LHCN-M2 (cell line): ENCODE results near the gene SCYL2. TPM values are rescaled to one million over a fixed set of nuclear protein-coding genes. Genes with fewer than 3 reads are reported as not detected.
A peak's percentile ranks its signal among the peaks of the same experiment; 100 is the strongest.

ENCODE experiments used
- DNase-seq: peaks from one replicate; pipeline ENCODE4 v3.0.0-alpha.2; 2012; ENCODE audit warnings: low read depth
- total RNA-seq: library from RNA; depleted of rRNA; stranded (reverse); fragments of >200 nt; gene quantifications from 2 replicates; pipeline ENCODE4 v1.2.3, GENCODE V29; 2014; rRNA removed

SCYL2 gene
- total RNA-seq, 1 experiment from 2014 or later: 42.6 TPM

DNA sequence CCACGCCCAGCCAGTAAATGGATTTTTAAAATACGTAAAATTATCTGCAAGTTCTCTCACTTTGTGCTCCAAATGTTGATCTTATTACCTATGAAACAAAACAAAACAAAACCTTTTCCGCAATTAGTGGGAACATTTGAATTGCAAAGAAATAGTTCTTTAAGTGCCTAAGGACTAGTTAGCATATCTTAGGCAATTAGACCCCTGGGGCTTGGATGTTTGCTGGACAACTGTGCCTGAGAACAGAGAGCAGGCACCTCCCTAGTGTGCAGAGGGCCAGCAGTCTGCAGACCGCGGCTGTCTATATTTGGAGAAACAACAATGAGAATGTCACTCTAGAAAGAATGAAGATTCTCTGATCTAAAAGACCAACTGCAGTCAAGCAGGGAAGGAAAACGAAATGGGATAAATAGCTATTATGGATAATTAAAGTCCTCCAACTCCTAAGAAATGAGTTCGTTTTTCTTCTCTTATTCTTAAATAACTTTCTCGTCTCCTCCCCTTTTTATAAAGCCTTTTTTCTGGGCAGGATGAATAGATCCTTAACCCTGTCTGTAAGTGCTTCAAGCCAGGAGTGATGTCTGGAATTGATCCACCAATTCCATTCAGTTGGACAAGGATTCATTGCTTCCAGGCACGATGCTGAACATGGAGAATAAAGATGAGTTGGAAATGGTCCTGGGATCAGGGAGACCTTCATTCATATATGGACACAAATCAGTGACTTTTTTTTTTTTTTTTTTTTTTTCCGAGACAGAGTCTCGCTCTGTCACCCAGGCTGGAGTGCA lies 106.1 kb downstream of the SCYL2 start:
- peak; percentile 6 for DNase-seq

GRCh38 chr12:100375038-100375735 lies 108.2 kb downstream of the SCYL2 start:
- peak; percentile 29 for DNase-seq

GRCh38 chr12:100376161-100376560 lies 109.2 kb downstream of the SCYL2 start:
- no peak for DNase-seq

DNA sequence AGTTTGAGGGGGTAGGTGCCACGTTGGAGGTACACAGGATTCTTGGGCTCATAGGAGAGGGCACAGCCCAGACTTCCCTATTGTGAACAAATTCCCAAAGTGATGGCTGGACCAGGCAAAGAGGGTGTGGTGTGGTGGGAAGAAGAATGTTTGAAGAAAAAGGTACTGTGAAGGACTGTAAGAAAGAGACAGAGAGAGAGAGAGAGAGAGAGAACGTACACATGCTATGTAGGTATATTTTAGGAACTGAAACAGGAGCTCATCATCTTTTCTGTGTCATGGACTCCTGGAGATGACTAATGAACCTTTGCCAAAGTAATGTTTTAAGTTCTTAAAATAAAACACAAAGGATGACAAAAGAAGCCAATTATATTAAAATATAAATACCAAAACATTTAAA lies 114.4 kb downstream of the SCYL2 start:
- no peak for DNase-seq

- peak; percentile 15 for DNase-seq
Measured at GRCh38 chr12:100382338-100382737, 115.4 kb downstream of the SCYL2 start.

- DNase-seq: no peak
Measured at GRCh38 chr12:100383586-100384558, 116.9 kb downstream of the SCYL2 start.

DNA sequence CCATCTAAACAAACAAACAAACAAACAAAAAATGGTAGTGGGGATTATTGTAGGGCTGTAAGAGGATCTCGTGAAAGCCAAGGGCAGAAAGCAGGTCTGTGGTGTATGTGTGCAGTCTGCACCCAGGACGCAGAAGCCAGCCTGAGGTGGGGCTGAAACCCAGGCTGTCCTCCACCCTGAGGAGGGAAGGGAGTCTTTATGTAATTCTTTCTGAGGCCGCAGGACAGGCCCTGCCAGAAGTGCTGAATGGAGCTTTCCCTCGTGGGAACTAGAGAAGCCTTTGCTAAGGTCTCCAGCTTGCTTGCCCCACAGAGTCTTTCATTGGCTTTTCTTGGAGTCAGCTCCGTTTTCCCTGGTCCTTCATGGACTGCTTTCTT lies 117.6 kb downstream of the SCYL2 start:
- no peak for DNase-seq

GRCh38 chr12:100388382-100388781 lies 121.4 kb downstream of the SCYL2 start:
- no peak for DNase-seq

Other genes starting within 250 kb of the SCYL2 start
- gene BLTP3B, start 124.3 kb upstream of the SCYL2 start, total RNA-seq: 28.9 and 35.0 TPM in 2 replicates
- 23.9 and 26.6 TPM in 2 replicates for gene ACTR6, start 66.4 kb upstream of the SCYL2 start, total RNA-seq
- 2.0 and 2.9 TPM in 2 replicates for gene DEPDC4, start 98 bp upstream of the SCYL2 start, total RNA-seq
- gene SLC17A8, start 89.9 kb downstream of the SCYL2 start, total RNA-seq: not detected in 2 replicates
- not detected in 2 replicates for gene NR1H4, start 206.7 kb downstream of the SCYL2 start, total RNA-seq